ENCODE measurements around the gene SLC25A3.
"Not testable (repeated sequence)": the region's sequence is repeated elsewhere in the genome, so short reads cannot be mapped to it uniquely, and the experiment has no call there.

SLC25A3 gene
- total RNA-seq: 303 to 311 reads per million in 2 donors

- DNase-seq: peak; percentile 87
These were observed at the start of gene SLC25A3 for GRCh38 chr12:98593351-98594049. Gene SLC25A3 (plus strand): TSS chr12:98593686. CDS start chr12:98593979, 293 bp downstream.

- no peak for DNase-seq
These were observed 49.8 kb upstream of the SLC25A3 start for GRCh38 chr12:98543701-98544100.

GRCh38 chr12:98544751-98545150 is 48.7 kb upstream of the SLC25A3 start:
- no peak for DNase-seq

GRCh38 chr12:98549371-98550110 is 43.9 kb upstream of the SLC25A3 start:
- no peak for DNase-seq

GRCh38 chr12:98551787-98552186 is 41.7 kb upstream of the SLC25A3 start:
- DNase-seq: no peak

GRCh38 chr12:98558097-98558496 is 35.4 kb upstream of the SLC25A3 start:
- DNase-seq: not testable (repeated sequence)

- no peak for DNase-seq
These were observed 33.8 kb upstream of the SLC25A3 start for GRCh38 chr12:98559666-98560065.

GRCh38 chr12:98561846-98562245 is 31.6 kb upstream of the SLC25A3 start:
- no peak for DNase-seq

- no peak for DNase-seq
These were observed 21.5 kb upstream of the SLC25A3 start for GRCh38 chr12:98572010-98572409.

- DNase-seq: no peak
These were observed 19.4 kb upstream of the SLC25A3 start for GRCh38 chr12:98574110-98574509.

GRCh38 chr12:98575013-98575412 is 18.5 kb upstream of the SLC25A3 start:
- no peak for DNase-seq

GRCh38 chr12:98576795-98577194 is 16.7 kb upstream of the SLC25A3 start:
- DNase-seq: not testable (repeated sequence)

GRCh38 chr12:98578392-98578791 is 15.1 kb upstream of the SLC25A3 start:
- no peak for DNase-seq

- DNase-seq: no peak
These were observed 14.7 kb upstream of the SLC25A3 start for GRCh38 chr12:98578821-98579220.

GRCh38 chr12:98579347-98579746 is 14.1 kb upstream of the SLC25A3 start:
- no peak for DNase-seq

- DNase-seq: no peak
These were observed 13.7 kb upstream of the SLC25A3 start for GRCh38 chr12:98579835-98580234.

GRCh38 chr12:98580695-98581094 is 12.8 kb upstream of the SLC25A3 start:
- DNase-seq: no peak

GRCh38 chr12:98581101-98581500 is 12.4 kb upstream of the SLC25A3 start:
- DNase-seq: no peak

GRCh38 chr12:98582093-98582492 is 11.4 kb upstream of the SLC25A3 start:
- DNase-seq: no peak

- no peak for DNase-seq
These were observed 6.4 kb upstream of the SLC25A3 start for GRCh38 chr12:98587084-98587483.

GRCh38 chr12:98591209-98591608 is 2.3 kb upstream of the SLC25A3 start:
- no peak for DNase-seq

- no peak for DNase-seq
These were observed 612 bp upstream of the SLC25A3 start for GRCh38 chr12:98592825-98593322.

- DNase-seq: no peak
These were observed 757 bp downstream of the SLC25A3 start for GRCh38 chr12:98594050-98594835.
